ENCODE results near the gene MFN2.

DNA sequence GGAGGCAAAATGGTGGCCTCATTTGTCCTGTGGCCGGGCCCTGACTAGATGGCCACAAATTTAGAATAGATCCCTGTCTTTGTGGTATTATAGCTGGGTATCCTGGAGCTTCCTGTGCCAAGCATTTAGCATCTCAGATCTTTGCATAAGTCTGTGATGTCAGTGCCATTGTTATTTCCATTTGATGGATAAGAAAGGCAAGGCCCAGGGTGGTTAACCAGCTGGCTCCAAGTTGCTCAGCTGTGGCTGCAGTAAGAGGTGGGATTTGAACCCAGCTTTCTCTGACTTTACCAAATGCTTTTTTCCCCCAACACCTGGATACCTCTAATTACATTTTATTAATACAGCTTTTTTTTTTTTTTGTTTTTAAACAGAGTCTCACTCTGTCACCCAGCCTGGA, 71.1 kb downstream of the MFN2 start:
- TF ChIP-seq ELF4 (IDR thresholded peaks at IDR 0.05) (no peak), SP1 (IDR thresholded peaks at IDR 0.05) (no peak), FOXA1 (IDR thresholded peaks at IDR 0.05) (no peak), SUZ12 (IDR thresholded peaks at IDR 0.05) (no peak), LEF1 (IDR thresholded peaks at IDR 0.05; ENCODE audit: borderline replicate concordance) (no peak), FOXM1 (IDR thresholded peaks at IDR 0.05; ENCODE audit: borderline replicate concordance) (no peak), TARDBP (IDR thresholded peaks at IDR 0.05) (no peak), FOXK2 (IDR thresholded peaks at IDR 0.05) (no peak), NFRKB (IDR thresholded peaks at IDR 0.05) (no peak), BHLHE40 (IDR thresholded peaks at IDR 0.05; ENCODE audit: borderline replicate concordance) (no peak)
- TF ChIP-seq, protein P1, sequence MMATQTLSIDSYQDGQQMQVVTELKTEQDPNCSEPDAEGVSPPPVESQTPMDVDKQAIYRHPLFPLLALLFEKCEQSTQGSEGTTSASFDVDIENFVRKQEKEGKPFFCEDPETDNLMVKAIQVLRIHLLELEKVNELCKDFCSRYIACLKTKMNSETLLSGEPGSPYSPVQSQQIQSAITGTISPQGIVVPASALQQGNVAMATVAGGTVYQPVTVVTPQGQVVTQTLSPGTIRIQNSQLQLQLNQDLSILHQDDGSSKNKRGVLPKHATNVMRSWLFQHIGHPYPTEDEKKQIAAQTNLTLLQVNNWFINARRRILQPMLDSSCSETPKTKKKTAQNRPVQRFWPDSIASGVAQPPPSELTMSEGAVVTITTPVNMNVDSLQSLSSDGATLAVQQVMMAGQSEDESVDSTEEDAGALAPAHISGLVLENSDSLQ (IDR thresholded peaks at IDR 0.05): no peak
